Spleen (tissue), 7 donors: ENCODE results near the gene ZNF502.

Experiments used
- POLR2A ChIP-seq, 3 donors: fragments of 450-650 bp; IDR thresholded peaks; one replicate each; pipeline ENCODE4 v1.5.1; 2017; ENCODE audit warnings: antibody characterized with exemption in 3 of 3, mild to moderate bottlenecking in 1 of 3
- TF ChIP-seq, protein P1 (sequence below), 11 experiments: fragments of 200-600 bp in 7 of 11; fragments of 450-650 bp in 4 of 11; sonication (generic) in 4 of 11; IDR thresholded peaks in 8 of 11; conservative IDR thresholded peaks in 3 of 11; 1 replicate in 7 of 11; 2 replicates in 4 of 11; pipeline versions ENCODE4 v1.4.0 to v1.8.0; 2016 to 2021; ENCODE audit warnings: antibody characterized with exemption in 11 of 11, inconsistent platforms in 4 of 11, mild to moderate bottlenecking in 1 of 11
- donor health status: DM: no; HTN: no; CAD: no; lungs with moderate emphysema.
- donor health status: DM: no; HTN: no; CAD: no.
- donor health status: DM: no; HTN: no; CAD: no.

DNA sequence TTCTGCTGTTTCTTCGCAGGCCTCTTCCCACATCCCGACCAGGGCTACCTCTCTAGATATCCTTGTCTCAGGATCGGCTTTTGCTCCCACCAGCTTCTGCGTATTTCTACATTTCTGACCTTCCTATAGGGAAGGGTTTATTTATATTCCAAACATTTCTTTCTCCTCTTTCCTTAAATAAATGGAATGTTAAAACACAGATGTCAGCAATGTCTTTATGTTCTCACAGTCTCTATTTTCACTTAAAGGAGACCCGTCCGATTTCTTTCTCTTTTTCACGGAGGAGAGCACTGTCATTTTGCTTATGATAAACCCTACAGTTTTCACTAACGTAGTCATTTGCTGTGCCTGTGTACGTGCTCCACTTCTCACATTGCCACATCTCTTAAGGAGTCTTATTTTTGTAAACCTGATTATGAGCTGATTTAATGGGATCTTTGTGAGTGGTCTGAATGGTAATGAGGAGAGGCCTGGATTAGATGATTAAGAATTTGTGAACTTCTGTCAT lies 49.8 kb downstream of the ZNF502 start:
- TF ChIP-seq, protein P1, sequence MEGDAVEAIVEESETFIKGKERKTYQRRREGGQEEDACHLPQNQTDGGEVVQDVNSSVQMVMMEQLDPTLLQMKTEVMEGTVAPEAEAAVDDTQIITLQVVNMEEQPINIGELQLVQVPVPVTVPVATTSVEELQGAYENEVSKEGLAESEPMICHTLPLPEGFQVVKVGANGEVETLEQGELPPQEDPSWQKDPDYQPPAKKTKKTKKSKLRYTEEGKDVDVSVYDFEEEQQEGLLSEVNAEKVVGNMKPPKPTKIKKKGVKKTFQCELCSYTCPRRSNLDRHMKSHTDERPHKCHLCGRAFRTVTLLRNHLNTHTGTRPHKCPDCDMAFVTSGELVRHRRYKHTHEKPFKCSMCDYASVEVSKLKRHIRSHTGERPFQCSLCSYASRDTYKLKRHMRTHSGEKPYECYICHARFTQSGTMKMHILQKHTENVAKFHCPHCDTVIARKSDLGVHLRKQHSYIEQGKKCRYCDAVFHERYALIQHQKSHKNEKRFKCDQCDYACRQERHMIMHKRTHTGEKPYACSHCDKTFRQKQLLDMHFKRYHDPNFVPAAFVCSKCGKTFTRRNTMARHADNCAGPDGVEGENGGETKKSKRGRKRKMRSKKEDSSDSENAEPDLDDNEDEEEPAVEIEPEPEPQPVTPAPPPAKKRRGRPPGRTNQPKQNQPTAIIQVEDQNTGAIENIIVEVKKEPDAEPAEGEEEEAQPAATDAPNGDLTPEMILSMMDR (IDR thresholded peaks at IDR 0.05 in 8 of 11, conservative IDR thresholded peaks at IDR 0.05 in 3 of 11) = no peak
- TF ChIP-seq POLR2A (IDR thresholded peaks at IDR 0.05) = no peak
